CD4-positive, alpha-beta memory T cell (primary cell): ENCODE measurements around the gene SMIM23. TPM values are rescaled to one million over a fixed set of nuclear protein-coding genes. Genes with fewer than 3 reads are reported as not detected.

Experiments used
- CTCF ChIA-PET: fragments of 350-600 bp; sonication (Branson Sonifier 250); formaldehyde crosslinking; loops from one replicate; lab custom pipeline; 2021; ENCODE audit warnings: inconsistent platforms; ENCODE audit not compliant: partially characterized antibody; lab: Charles Lee
- POLR2A ChIA-PET: fragments of 350-600 bp; sonication (Branson Sonifier 250); formaldehyde crosslinking; loops from one replicate; lab custom pipeline; 2021; ENCODE audit not compliant: partially characterized antibody; lab: Charles Lee
- DNase-seq, 5 donors: peaks; one replicate each; pipeline versions ENCODE4 v3.0.0 to v3.0.0-alpha.2; 2020 to 2022; ENCODE audit warnings: mixed read lengths in 1 of 5
- H3K27ac ChIP-seq: one replicate; pipeline ENCODE4 v1.7.0; 2013; ENCODE audit warnings: low read depth, low read length
- H3K27me3 ChIP-seq: 2 replicates; pipeline ENCODE4 v1.7.0; 2013; ENCODE audit warnings: mild to moderate bottlenecking, low read length, moderate library complexity; ENCODE audit not compliant: insufficient read depth
- H3K36me3 ChIP-seq: 2 replicates; pipeline ENCODE4 v1.7.0; 2013; ENCODE audit warnings: mild to moderate bottlenecking, low read length, moderate library complexity; ENCODE audit not compliant: insufficient read depth
- H3K4me1 ChIP-seq: 2 replicates; pipeline ENCODE4 v1.7.0; 2013; ENCODE audit warnings: mild to moderate bottlenecking, low read length, moderate library complexity; ENCODE audit not compliant: insufficient read depth
- H3K4me3 ChIP-seq, 2 donors: one replicate each; pipeline ENCODE4 v1.7.0; 2013; ENCODE audit warnings: low read length in 2 of 2, mild to moderate bottlenecking in 1 of 2
- H3K9me3 ChIP-seq, 2 donors: one replicate each; pipeline ENCODE4 v1.7.0; 2013; ENCODE audit warnings: low read length in 2 of 2, control low read depth in 1 of 2; ENCODE audit not compliant: control insufficient read depth in 1 of 2
- H3K27ac Mint-ChIP-seq, 7 donors: one replicate each; pipeline ENCODE4 v1.8.0; 2020 to 2021; ENCODE audit warnings: mixed read lengths in 7 of 7, mild to moderate bottlenecking in 6 of 7, inconsistent platforms in 3 of 7, moderate library complexity in 3 of 7
- H3K27me3 Mint-ChIP-seq, 2 donors: one replicate each; pipeline ENCODE4 v1.8.0; 2020 to 2021; ENCODE audit warnings: mixed read lengths in 2 of 2
- H3K36me3 Mint-ChIP-seq, 2 donors: one replicate each; pipeline ENCODE4 v1.8.0; 2020 to 2021; ENCODE audit warnings: mixed read lengths in 2 of 2, inconsistent platforms in 1 of 2, mild to moderate bottlenecking in 1 of 2
- H3K4me1 Mint-ChIP-seq, 4 donors: one replicate each; pipeline ENCODE4 v1.8.0; 2020 to 2021; ENCODE audit warnings: mixed read lengths in 4 of 4, mild to moderate bottlenecking in 1 of 4
- H3K4me3 Mint-ChIP-seq, 8 donors: one replicate each; pipeline ENCODE4 v1.8.0; 2020 to 2021; ENCODE audit warnings: mixed read lengths in 8 of 8, mild to moderate bottlenecking in 7 of 8, moderate library complexity in 6 of 8, inconsistent platforms in 3 of 8
- H3K9me3 Mint-ChIP-seq, 8 donors: one replicate each; pipeline ENCODE4 v1.8.0; 2020 to 2021; ENCODE audit warnings: mixed read lengths in 8 of 8, mild to moderate bottlenecking in 5 of 8, inconsistent platforms in 3 of 8, moderate library complexity in 1 of 8
- intact Hi-C: fragments of 100-400 bp; cut with micrococcal nuclease; formaldehyde crosslinking; loops from one replicate; pipeline ENCODE4 v1.15.1; 2023
- polyA plus RNA-seq, 2 donors: library from polyadenylated mRNA; unstranded; fragments of 300-500 nt; fragmentation: Illumina TruSeq; gene quantifications; one replicate each; pipeline ENCODE4 v1.2.3, GENCODE V29; 2021
- total RNA-seq, 2 experiments: library from RNA; stranded (reverse); gene quantifications; one replicate each; pipeline ENCODE4 v1.2.3, GENCODE V29; 2021

Gene SMIM23
- total and polyA plus RNA-seq, 4 experiments from 2014 or later = not detected

- no peak for DNase-seq
- Mint-ChIP-seq H3K4me3 (no peak overlapping the region), H3K4me1 (peaks cover 0 to 5% (median under 1%) of the 10 kb centered on the region in 4 donors), H3K9me3 (peaks cover 0 to 3% (median 0%) of the 10 kb centered on the region in 8 donors), H3K27ac (no peak overlapping the region), H3K27me3 (peaks cover 7 to 14% of the 10 kb centered on the region in 2 donors), H3K36me3 (no peaks in the 10 kb centered on the region)
- Histone ChIP-seq H3K27ac (no peak overlapping the region), H3K9me3 (no peaks in the 10 kb centered on the region), H3K27me3 (peaks cover 8% of the 10 kb centered on the region), H3K36me3 (no peaks in the 10 kb centered on the region), H3K4me3 (no peak overlapping the region), H3K4me1 (no peaks in the 10 kb centered on the region)
- POLR2A ChIA-PET = no interaction called here
- intact Hi-C loops = no loop called here
- CTCF ChIA-PET = no interaction called here
Observed at GRCh38 chr5:171801839-171802238, 16.2 kb downstream of the SMIM23 start.

DNA sequence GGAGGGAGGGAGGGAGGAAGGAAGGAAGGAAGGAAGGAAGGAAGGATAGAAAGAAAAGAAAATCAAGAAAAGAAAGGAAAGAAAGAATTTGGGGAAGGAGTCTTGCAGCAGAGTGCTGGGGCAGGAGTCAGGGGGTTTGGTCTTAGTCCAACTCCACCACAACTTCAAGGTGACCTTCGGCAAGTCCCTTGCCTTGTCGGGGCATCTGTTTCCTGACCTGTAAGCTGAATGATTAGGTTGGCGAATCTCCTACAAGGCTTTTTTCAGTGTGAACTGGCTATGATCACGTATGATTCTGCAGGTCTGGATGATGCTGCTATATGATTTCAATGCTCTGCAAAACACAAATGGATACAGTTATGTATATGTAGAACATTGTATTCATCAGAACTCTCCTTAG is 20.1 kb downstream of the SMIM23 start:
- H3K27ac Mint-ChIP-seq = no peak overlapping the region
- H3K9me3 ChIP-seq = no peaks in the 10 kb centered on the region
- H3K4me1 ChIP-seq = no peaks in the 10 kb centered on the region
- H3K27me3 ChIP-seq = peaks cover 8% of the 10 kb centered on the region
- H3K36me3 ChIP-seq = no peaks in the 10 kb centered on the region
- H3K27me3 Mint-ChIP-seq = peaks cover 17 to 27% of the 10 kb centered on the region in 2 donors
- no peak overlapping the region for H3K27ac ChIP-seq
- intact Hi-C loops = no loop called here
- ChIA-PET POLR2A (no interaction called here), CTCF (no interaction called here)
- no peak overlapping the region for H3K4me3 ChIP-seq
- peaks cover 0 to 5% (median under 1%) of the 10 kb centered on the region in 4 donors for H3K4me1 Mint-ChIP-seq
- peak overlapping the region in 1 of 8 donors; percentile 21 for H3K4me3 Mint-ChIP-seq
- no peak for DNase-seq
- H3K36me3 Mint-ChIP-seq = no peaks in the 10 kb centered on the region
- H3K9me3 Mint-ChIP-seq = peaks cover 0 to 18% (median 6%) of the 10 kb centered on the region in 8 donors

- POLR2A ChIA-PET = no interaction called here
- H3K36me3 ChIP-seq = no peaks in the 10 kb centered on the region
- Mint-ChIP-seq H3K4me3 (peak overlapping the region in 2 of 8 donors; percentile 34 to 38), H3K27me3 (peaks cover 19 to 27% of the 10 kb centered on the region in 2 donors), H3K36me3 (no peaks in the 10 kb centered on the region), H3K4me1 (peaks cover 0 to 5% (median under 1%) of the 10 kb centered on the region in 4 donors), H3K9me3 (peaks cover 0 to 24% (median 13%) of the 10 kb centered on the region in 8 donors), H3K27ac (no peak overlapping the region)
- peaks cover 8% of the 10 kb centered on the region for H3K27me3 ChIP-seq
- no peak overlapping the region for H3K4me3 ChIP-seq
- intact Hi-C loops = no loop called here
- CTCF ChIA-PET = no interaction called here
- H3K4me1 ChIP-seq = no peaks in the 10 kb centered on the region
- DNase-seq = no peak
- H3K27ac ChIP-seq = no peak overlapping the region
- H3K9me3 ChIP-seq = no peaks in the 10 kb centered on the region
Observed at GRCh38 chr5:171806976-171807747, 21.5 kb downstream of the SMIM23 start.

DNA sequence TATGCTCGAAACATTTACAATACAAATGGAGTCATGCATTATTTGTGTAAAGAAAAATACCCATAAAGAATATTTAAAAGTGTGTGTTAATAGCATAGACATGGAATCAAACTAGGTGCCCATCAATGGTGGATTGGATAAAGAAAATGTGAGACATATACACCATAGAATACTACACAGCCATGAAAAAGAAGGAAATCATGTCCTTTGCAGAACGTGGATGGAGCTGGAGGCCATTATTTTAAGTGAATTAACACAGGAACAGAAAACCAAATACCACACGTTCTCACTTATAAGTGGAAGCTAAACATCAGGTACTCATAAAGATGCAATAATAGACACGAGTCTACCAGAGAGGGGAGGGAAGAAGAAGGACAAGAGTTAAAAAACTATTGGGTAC is 22.8 kb downstream of the SMIM23 start:
- intact Hi-C loops = no loop called here
- Histone ChIP-seq H3K4me1 (no peaks in the 10 kb centered on the region), H3K27me3 (peaks cover 8% of the 10 kb centered on the region), H3K36me3 (no peaks in the 10 kb centered on the region), H3K4me3 (no peak overlapping the region), H3K27ac (no peak overlapping the region), H3K9me3 (no peaks in the 10 kb centered on the region)
- no peak overlapping the region for H3K27ac Mint-ChIP-seq
- ChIA-PET CTCF (no interaction called here), POLR2A (no interaction called here)
- H3K4me3 Mint-ChIP-seq = no peak overlapping the region
- H3K27me3 Mint-ChIP-seq = peaks cover 21 to 24% of the 10 kb centered on the region in 2 donors
- H3K9me3 Mint-ChIP-seq = peaks cover 2 to 28% (median 16%) of the 10 kb centered on the region in 8 donors
- DNase-seq = no peak
- peaks cover 0 to 5% (median under 1%) of the 10 kb centered on the region in 4 donors for H3K4me1 Mint-ChIP-seq
- peaks cover 0 to 4% of the 10 kb centered on the region in 2 donors for H3K36me3 Mint-ChIP-seq

- Mint-ChIP-seq H3K4me1 (peaks cover 0 to 5% (median under 1%) of the 10 kb centered on the region in 4 donors), H3K4me3 (no peak overlapping the region), H3K27ac (no peak overlapping the region), H3K9me3 (peaks cover 2 to 28% (median 16%) of the 10 kb centered on the region in 8 donors), H3K27me3 (peaks cover 21 to 24% of the 10 kb centered on the region in 2 donors), H3K36me3 (peaks cover 0 to 4% of the 10 kb centered on the region in 2 donors)
- Histone ChIP-seq H3K36me3 (no peaks in the 10 kb centered on the region), H3K27ac (no peak overlapping the region), H3K4me3 (no peak overlapping the region), H3K9me3 (no peaks in the 10 kb centered on the region), H3K27me3 (peaks cover 8% of the 10 kb centered on the region), H3K4me1 (no peaks in the 10 kb centered on the region)
- CTCF ChIA-PET = no interaction called here
- intact Hi-C loops = no loop called here
- POLR2A ChIA-PET = no interaction called here
- no peak for DNase-seq
Observed at GRCh38 chr5:171808951-171809350, 23.3 kb downstream of the SMIM23 start.

DNA sequence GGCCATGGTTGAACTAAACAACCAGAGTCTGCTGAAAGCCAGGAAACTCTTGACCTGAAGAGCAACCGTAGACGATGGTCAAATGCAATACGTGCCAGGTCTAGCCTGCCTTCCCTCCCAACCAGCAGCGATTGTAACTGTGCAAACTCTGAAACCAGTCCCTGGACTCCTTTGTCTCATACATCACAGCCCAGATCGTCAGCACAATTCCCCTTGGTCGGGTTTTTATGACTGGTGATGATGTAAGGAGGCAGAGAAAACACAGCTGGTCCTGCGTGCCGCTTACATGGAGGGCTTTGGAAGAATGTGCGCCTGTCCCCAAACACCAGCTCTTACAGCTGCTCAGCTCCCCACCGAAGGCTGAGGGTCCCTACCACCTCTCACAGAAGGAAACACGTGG is 24.6 kb downstream of the SMIM23 start:
- no peak overlapping the region for H3K27ac Mint-ChIP-seq
- no peak for DNase-seq
- peaks cover 2 to 28% (median 16%) of the 10 kb centered on the region in 8 donors for H3K9me3 Mint-ChIP-seq
- POLR2A ChIA-PET = no interaction called here
- no peaks in the 10 kb centered on the region for H3K36me3 ChIP-seq
- CTCF ChIA-PET = no interaction called here
- H3K27me3 Mint-ChIP-seq = peaks cover 18% of the 10 kb centered on the region in 2 donors
- intact Hi-C loops = no loop called here
- peaks cover 8% of the 10 kb centered on the region for H3K27me3 ChIP-seq
- H3K27ac ChIP-seq = no peak overlapping the region
- H3K9me3 ChIP-seq = no peaks in the 10 kb centered on the region
- peaks cover 0 to 5% (median under 1%) of the 10 kb centered on the region in 4 donors for H3K4me1 Mint-ChIP-seq
- no peaks in the 10 kb centered on the region for H3K4me1 ChIP-seq
- no peak overlapping the region for H3K4me3 Mint-ChIP-seq
- no peak overlapping the region for H3K4me3 ChIP-seq
- H3K36me3 Mint-ChIP-seq = peaks cover 0 to 4% of the 10 kb centered on the region in 2 donors

DNA sequence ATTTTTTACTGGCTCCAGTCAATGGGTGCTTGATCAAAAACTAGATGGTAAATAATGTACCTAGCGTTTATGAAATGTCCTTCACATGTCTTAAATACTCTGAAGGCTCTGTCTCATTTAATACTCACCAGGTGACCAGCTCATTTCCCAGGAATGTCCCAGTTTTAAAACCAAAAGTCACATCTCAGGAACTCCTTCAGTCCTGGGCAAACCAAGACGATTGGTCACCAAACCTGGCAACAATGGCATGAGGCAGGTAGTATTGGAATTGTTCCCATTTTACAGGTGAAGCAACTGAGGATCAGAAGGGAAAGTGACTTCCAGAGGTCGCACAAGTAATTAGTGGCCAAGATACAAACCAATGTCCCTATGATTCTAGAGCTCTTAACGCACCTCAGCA is 27.7 kb downstream of the SMIM23 start:
- Mint-ChIP-seq H3K27ac (no peak overlapping the region), H3K27me3 (peaks cover 4 to 5% of the 10 kb centered on the region in 2 donors), H3K36me3 (peaks cover 0 to 4% of the 10 kb centered on the region in 2 donors), H3K9me3 (peaks cover 2 to 23% (median 15%) of the 10 kb centered on the region in 8 donors), H3K4me1 (no peaks in the 10 kb centered on the region), H3K4me3 (no peak overlapping the region)
- Histone ChIP-seq H3K4me1 (no peaks in the 10 kb centered on the region), H3K27me3 (no peaks in the 10 kb centered on the region), H3K36me3 (no peaks in the 10 kb centered on the region), H3K9me3 (no peaks in the 10 kb centered on the region), H3K27ac (no peak overlapping the region), H3K4me3 (no peak overlapping the region)
- intact Hi-C loops = no loop called here
- ChIA-PET POLR2A (no interaction called here), CTCF (no interaction called here)
- DNase-seq = no peak
